ENCODE data around the gene PPY. TPM values are rescaled to one million over a fixed set of nuclear protein-coding genes. Genes with fewer than 3 reads are reported as not detected.
"Not testable (repeated sequence)": the region's sequence is repeated elsewhere in the genome, so short reads cannot be mapped to it uniquely, and the experiment has no call there.

Gene PPY
- total RNA-seq, 1 donor from 2014 or later: not detected

DNA sequence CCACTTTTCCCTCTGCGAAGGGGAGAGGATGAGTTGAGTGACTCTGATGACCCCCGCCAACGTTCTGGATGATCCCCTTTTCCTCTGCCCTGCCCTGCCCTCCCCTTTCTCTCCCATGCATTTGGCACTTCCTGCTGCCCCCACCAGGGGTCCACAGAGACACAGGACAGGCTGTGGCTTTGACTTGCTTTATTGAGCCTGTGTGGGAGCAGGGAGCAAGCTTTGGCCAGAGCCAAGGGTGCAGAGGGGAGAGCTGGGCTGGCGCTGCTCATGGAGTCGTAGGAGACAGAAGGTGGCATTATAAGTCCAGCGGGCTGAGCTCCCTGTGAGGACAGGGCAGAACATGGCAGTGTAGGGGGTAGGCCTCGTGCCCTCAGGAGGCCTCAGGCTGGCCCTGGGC is 1.6 kb downstream of the PPY start:
- no peaks in the 10 kb centered on the region for H3K36me3 Mint-ChIP-seq (ENCODE audit: low read depth)
- no peak overlapping the region for H3K27ac Mint-ChIP-seq (ENCODE audit: unreplicated experiment)
- H3K4me3 Mint-ChIP-seq (ENCODE audit: unreplicated experiment): no peak overlapping the region
- H3K4me1 Mint-ChIP-seq (ENCODE audit: low read depth): peaks cover 3% of the 10 kb centered on the region
- peak; percentile 76 for TF ChIP-seq CTCF (IDR thresholded peaks at IDR 0.05)
- no peaks in the 10 kb centered on the region for H3K9me3 Mint-ChIP-seq (ENCODE audit: low read depth)
- peaks cover 11% of the 10 kb centered on the region for H3K27me3 Mint-ChIP-seq (ENCODE audit: low read depth)
- no peak for DNase-seq (ENCODE audit: low spot score)

DNA sequence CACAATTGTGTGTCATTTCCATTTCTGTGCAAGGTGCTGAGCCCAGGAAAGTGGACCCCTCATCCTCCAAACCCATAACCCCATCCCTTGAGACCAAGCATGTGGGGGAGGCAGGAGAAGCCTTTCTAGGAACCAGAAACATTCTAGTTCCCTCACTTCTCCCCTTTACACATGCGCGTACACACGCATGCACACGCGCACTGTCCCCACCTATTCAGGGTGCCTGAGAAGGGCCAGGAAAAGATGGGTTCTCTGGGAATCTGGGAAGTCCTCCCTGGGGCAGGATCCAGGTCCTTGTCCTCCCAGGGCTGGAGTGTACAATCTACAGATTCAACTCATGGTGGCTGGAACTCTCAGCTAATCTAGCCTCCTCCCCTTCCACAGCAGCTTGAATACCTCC is 2.4 kb downstream of the PPY start:
- Mint-ChIP-seq H3K27me3 (ENCODE audit: low read depth) (peaks cover 11% of the 10 kb centered on the region), H3K4me1 (ENCODE audit: low read depth) (peaks cover 3% of the 10 kb centered on the region), H3K4me3 (ENCODE audit: unreplicated experiment) (no peak overlapping the region), H3K9me3 (ENCODE audit: low read depth) (no peaks in the 10 kb centered on the region), H3K27ac (ENCODE audit: unreplicated experiment) (no peak overlapping the region), H3K36me3 (ENCODE audit: low read depth) (no peaks in the 10 kb centered on the region)
- no peak for DNase-seq (ENCODE audit: low spot score)
- no peak for TF ChIP-seq CTCF (IDR thresholded peaks at IDR 0.05)

DNA sequence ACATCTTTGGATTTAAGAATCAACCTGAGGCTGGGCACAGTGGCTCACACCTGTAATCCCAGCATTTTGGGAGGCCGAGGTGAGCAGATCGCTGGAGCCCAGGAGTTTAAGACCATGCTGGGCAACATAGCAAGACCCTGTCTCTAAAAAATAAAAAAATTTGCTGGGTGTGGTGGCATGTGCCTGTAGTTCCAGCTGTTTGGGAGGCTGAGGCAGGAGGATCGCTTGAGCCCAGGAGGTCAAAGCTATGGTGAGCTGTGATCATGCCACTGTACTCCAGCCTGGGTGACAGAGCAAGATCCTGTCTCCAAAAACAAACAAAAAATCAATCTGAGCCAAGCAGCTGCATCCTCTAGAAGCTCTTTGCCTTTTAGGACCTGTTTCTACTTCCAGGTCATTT is 2.8 kb downstream of the PPY start:
- H3K9me3 Mint-ChIP-seq (ENCODE audit: low read depth); H3K27ac Mint-ChIP-seq (ENCODE audit: unreplicated experiment); H3K27me3 Mint-ChIP-seq (ENCODE audit: low read depth); DNase-seq (ENCODE audit: low spot score); H3K4me3 Mint-ChIP-seq (ENCODE audit: unreplicated experiment); H3K36me3 Mint-ChIP-seq (ENCODE audit: low read depth); H3K4me1 Mint-ChIP-seq (ENCODE audit: low read depth): not testable (repeated sequence)

DNA sequence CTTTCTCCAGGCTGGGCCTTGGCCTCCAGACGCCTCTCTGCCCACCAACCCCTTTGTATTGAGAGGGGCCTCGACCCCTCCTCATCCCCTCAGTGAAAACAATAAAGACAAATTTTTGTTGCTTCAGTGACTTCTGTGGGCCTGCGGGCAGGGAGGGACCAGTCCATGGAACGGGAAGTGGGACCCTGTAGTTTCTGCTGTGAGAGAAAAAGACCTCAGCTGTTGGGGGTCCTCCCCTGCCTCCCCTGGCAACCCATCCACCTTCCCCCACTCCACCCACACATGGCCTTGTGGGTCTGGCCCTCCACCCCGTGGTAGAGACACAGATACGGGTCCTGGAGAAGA is 3.5 kb downstream of the PPY start:
- H3K36me3 Mint-ChIP-seq (ENCODE audit: low read depth): no peaks in the 10 kb centered on the region
- no peak overlapping the region for H3K27ac Mint-ChIP-seq (ENCODE audit: unreplicated experiment)
- peaks cover 9% of the 10 kb centered on the region for H3K27me3 Mint-ChIP-seq (ENCODE audit: low read depth)
- no peak for TF ChIP-seq CTCF (IDR thresholded peaks at IDR 0.05)
- no peaks in the 10 kb centered on the region for H3K9me3 Mint-ChIP-seq (ENCODE audit: low read depth)
- peaks cover 3% of the 10 kb centered on the region for H3K4me1 Mint-ChIP-seq (ENCODE audit: low read depth)
- H3K4me3 Mint-ChIP-seq (ENCODE audit: unreplicated experiment): no peak overlapping the region
- DNase-seq (ENCODE audit: low spot score): no peak

DNA sequence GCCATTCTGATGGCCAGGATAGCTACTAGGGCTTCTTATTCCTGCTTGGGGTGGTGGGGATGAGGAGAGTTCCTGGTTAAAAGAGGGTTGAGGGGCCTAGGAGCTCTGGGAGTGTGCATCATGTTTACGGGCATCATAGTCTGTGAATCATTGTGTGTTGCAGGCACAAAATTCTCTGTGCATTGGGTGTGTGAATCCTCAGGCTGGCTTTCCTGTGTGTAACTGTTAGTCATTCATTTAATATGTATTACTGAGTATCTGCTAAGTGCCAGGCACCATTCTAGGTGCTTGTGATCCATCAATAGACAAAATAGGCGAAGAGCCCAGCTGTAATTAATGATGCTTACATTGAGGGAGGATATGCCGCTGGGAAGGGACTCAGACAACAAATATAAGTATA is 5.8 kb downstream of the PPY start:
- H3K9me3 Mint-ChIP-seq (ENCODE audit: low read depth): no peaks in the 10 kb centered on the region
- no peaks in the 10 kb centered on the region for H3K36me3 Mint-ChIP-seq (ENCODE audit: low read depth)
- H3K4me3 Mint-ChIP-seq (ENCODE audit: unreplicated experiment): no peak overlapping the region
- TF ChIP-seq CTCF (IDR thresholded peaks at IDR 0.05): no peak
- no peak overlapping the region for H3K27ac Mint-ChIP-seq (ENCODE audit: unreplicated experiment)
- H3K4me1 Mint-ChIP-seq (ENCODE audit: low read depth): peaks cover 3% of the 10 kb centered on the region
- H3K27me3 Mint-ChIP-seq (ENCODE audit: low read depth): peaks cover 9% of the 10 kb centered on the region
- DNase-seq (ENCODE audit: low spot score): no peak

DNA sequence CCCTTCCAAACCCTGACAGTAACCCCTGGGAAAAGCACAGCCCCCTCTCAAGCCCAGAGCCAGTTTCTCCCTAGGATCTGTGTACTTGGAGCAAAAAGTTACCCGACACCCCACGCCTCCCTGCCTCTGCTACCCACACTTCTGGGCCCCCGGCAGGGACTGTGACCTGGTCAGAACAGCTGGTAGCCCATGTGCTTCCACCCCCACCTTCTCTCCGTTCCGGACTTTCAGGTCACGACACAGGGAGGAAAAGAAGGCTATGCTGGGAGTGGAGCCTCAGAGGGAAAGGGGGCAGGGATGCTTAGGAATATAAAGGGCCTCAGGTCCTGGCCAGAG is 6.4 kb downstream of the PPY start:
- TF ChIP-seq CTCF (IDR thresholded peaks at IDR 0.05): no peak
- peaks cover 3% of the 10 kb centered on the region for H3K4me1 Mint-ChIP-seq (ENCODE audit: low read depth)
- H3K27ac Mint-ChIP-seq (ENCODE audit: unreplicated experiment): no peak overlapping the region
- H3K27me3 Mint-ChIP-seq (ENCODE audit: low read depth): peaks cover 9% of the 10 kb centered on the region
- DNase-seq (ENCODE audit: low spot score): no peak
- no peaks in the 10 kb centered on the region for H3K36me3 Mint-ChIP-seq (ENCODE audit: low read depth)
- H3K4me3 Mint-ChIP-seq (ENCODE audit: unreplicated experiment): no peak overlapping the region
- H3K9me3 Mint-ChIP-seq (ENCODE audit: low read depth): no peaks in the 10 kb centered on the region

Data from chondrocyte (in vitro differentiated cells).